Stimulated activated CD4-positive, alpha-beta T cell treated with anti-CD3 and anti-CD28 coated beads, TNF-alpha, amount 100 ng/mL, for 4 hours (primary cell): ENCODE measurements around the gene ADORA2A.
"Not testable (repeated sequence)": the region's sequence is repeated elsewhere in the genome, so short reads cannot be mapped to it uniquely, and the experiment has no call there.

Source experiments
- DNase-seq, 3 experiments: peaks; one replicate each; pipeline ENCODE4 v3.0.0-alpha.2; 2020; ENCODE audit warnings: low read depth in 3 of 3

ADORA2A gene

GRCh38 chr22:24489011-24489410, 61.6 kb downstream of the ADORA2A start:
- no peak for DNase-seq

GRCh38 chr22:24489434-24489833, 62.0 kb downstream of the ADORA2A start:
- not testable (repeated sequence) for DNase-seq
